CD4-positive, alpha-beta T cell treated with Interleukin-17A for 4 hours (primary cell): ENCODE data around the gene HTT.

Experiments
- DNase-seq: peaks from one replicate; pipeline ENCODE4 v3.0.0-alpha.2; 2020; ENCODE audit warnings: mixed read lengths

HTT gene

DNA sequence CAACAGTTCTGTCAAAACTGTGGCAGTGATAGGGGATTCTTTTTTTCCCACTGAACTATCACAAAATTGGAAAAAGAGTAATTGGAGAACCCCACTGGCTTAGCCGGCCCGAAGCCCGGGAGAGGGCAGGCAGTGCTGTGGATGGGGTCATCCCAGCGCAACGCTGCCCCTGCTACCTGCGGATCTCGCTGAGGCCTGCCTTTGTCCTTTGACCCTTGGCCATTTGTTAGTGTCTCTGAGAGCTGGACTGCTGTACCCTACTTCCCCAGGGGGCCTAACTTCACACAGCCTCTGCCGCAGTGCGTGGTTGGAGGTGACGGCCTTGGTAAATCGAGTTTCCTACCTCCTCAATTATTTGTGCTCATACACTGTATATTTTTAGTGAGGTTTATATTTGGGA lies 131.5 kb downstream of the HTT start:
- no peak for DNase-seq

- DNase-seq = no peak
Observed at GRCh38 chr4:3206439-3207100, 132.1 kb downstream of the HTT start.

GRCh38 chr4:3207531-3208037 lies 133.1 kb downstream of the HTT start:
- DNase-seq = no peak

GRCh38 chr4:3208826-3209225 lies 134.3 kb downstream of the HTT start:
- DNase-seq = no peak

GRCh38 chr4:3209551-3210325 lies 135.3 kb downstream of the HTT start:
- no peak for DNase-seq

- no peak for DNase-seq
Observed at GRCh38 chr4:3210467-3210866, 136.0 kb downstream of the HTT start.

DNA sequence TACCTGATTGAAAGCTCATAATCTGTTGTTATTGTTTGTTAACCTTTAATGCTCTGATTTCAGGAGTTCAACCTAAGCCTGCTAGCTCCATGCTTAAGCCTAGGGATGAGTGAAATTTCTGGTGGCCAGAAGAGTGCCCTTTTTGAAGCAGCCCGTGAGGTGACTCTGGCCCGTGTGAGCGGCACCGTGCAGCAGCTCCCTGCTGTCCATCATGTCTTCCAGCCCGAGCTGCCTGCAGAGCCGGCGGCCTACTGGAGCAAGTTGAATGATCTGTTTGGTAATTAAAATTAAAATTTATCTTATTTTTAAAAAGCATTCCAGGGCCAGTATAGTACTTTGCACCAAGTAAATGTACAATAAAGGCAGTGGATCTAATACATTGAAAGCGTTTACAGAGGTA lies 137.4 kb downstream of the HTT start:
- no peak for DNase-seq

DNA sequence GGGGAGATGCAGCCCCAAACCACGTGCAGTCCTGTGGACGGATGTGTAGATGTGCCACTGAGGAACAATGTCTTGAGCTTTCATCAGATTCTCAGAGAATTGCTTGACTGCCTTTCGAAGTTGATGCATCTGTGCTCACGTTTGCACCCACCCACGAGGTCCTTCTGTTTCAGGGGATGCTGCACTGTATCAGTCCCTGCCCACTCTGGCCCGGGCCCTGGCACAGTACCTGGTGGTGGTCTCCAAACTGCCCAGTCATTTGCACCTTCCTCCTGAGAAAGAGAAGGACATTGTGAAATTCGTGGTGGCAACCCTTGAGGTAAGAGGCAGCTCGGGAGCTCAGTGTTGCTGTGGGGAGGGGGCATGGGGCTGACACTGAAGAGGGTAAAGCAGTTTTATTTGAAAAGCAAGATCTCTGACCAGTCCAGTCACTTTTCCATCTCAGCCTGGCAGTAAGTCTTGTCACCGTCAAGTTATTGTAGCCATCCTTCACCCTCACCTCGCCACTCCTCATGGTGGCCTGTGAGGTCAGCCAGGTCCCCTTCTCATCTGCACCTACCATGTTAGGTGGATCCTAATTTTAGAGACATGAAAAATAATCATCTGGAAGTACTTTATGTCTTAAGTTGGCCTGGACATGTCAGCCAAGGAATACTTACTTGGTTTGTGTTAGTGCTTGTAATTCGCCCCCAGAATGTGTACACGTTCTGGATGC lies 138.1 kb downstream of the HTT start:
- DNase-seq = no peak

DNA sequence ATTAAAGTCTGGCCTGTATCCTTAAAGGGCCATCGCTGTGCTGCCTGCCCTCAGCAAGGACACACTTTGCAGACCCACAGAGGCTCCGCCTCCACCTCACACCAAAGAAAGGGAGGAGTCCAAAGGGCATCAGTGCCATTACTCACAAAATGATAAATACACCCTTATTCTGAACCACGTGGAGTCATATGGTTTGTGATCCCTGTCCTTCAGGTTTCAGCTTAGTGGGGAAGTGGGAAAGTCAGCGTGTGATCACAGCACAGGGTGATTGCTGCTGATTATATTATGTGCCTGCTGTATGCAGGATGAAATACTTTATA lies 138.6 kb downstream of the HTT start:
- DNase-seq = no peak

DNA sequence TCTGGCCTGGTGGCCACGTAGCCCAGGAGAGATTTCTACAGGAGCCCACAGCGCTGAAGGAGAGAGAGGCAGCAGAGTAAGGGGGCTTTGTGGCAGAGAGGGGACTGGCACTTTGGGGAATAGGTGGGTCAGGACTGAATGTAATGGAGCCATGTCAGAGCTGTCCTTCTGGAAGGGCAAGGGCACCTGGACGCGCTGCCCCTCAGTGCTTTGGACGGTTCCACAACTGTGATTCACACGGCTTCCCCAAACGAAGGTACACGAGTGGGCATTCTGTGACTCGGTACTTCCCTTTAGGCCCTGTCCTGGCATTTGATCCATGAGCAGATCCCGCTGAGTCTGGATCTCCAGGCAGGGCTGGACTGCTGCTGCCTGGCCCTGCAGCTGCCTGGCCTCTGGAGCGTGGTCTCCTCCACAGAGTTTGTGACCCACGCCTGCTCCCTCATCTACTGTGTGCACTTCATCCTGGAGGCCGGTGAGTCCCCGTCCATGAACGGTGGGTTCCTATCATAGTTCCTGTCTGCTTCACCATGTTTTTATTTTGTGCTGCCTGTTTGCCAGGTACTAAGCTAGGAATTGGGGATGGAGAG lies 139.3 kb downstream of the HTT start:
- no peak for DNase-seq

- DNase-seq = no peak
Observed at GRCh38 chr4:3215256-3215655, 140.8 kb downstream of the HTT start.

GRCh38 chr4:3215733-3216132 lies 141.3 kb downstream of the HTT start:
- no peak for DNase-seq

DNA sequence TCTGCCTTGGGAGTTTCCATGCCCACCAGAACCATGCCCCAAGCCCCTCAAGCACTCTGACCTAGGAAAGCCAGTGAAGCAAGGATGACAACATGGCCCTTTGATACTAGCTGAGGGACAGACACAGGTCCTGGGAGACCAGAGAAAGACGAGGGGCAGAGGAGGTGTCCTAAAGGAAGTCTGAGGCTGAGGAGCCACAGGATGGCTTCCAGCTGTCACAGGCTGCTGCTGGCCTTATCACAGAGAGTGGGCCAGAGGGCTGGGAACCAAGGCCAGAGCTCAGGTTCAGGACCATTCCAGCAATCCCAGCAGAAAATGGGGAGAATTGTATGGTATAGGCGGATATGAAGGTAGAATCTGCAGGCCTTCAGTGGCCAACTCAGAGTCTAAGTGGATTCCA lies 142.8 kb downstream of the HTT start:
- DNase-seq = no peak

- no peak for DNase-seq
Observed at GRCh38 chr4:3217771-3218170, 143.3 kb downstream of the HTT start.

DNA sequence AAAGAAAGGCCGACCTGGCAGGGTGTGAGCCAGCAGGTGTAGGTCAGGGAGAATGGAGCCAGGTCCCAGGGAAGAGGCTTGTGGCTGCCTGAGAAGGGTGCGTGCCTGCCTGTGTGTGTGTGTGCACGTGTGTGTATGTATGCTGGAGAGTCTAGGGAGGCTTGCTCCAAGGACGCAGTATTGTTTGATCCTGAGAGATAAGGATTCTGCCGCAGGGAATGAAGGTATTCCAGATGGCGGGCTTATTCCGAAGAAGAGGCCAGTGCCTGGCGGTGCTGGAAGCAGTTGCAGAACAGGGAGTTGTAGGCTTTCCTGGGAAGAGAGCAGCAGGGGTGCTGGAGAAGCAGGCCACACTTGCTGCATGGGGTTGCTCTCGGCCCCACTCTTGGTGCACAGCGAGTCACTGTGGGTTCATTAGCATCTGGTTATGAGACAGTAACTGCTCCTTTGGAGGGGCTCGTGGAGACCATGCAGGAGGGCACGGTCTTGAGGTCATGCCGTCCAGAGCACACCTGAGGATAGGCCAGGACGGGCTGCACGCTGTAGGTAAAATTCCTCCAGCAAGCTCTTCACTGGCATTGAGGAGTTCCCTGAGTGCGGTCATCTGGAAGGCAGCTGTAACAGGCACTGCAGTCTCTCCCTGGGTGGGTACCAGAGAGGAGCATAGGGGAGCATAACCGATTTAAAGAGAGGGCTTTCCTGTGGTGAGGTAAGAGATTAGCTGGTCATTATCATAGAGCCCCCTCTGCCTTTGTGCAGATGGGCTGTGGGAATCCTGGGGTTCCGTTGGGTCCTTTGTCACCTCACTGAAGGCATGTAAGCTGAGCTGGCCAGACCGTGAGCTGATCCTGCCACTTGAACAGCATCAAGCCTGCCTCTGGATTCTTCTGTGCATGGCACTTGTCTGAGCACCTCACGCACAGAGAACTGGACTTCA lies 144.6 kb downstream of the HTT start:
- no peak for DNase-seq

DNA sequence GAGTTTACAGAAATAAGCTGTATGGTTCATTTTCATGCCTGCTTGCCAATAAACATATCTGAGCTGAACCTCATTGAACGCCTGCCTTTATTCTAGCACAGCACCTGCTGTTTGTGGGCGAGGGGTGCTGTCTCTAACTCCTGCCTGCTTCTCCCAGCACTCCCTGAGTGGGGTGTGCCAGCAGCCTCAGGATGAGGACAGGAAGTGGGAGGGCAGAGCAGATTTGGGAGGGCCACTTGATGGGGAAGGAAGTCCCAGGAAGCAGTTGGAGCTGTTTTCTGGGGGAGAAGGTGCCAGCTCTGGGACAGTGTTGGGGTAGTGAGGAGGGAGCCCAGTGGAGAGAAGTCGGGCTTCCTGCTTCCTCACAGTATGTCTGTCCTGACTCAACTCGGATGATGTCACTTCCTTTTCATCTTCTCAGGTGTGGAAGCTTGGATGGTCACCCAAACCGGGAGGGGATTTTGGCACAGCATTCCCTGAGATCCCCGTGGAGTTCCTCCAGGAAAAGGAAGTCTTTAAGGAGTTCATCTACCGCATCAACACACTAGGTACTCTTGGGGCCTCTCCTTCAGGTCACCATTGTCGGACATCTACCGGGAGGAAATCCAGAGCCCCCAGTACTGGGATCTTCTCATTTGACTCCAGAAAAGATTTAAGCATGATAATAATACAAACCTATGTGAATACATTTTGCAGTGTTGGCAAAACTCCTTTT lies 145.4 kb downstream of the HTT start:
- no peak for DNase-seq

DNA sequence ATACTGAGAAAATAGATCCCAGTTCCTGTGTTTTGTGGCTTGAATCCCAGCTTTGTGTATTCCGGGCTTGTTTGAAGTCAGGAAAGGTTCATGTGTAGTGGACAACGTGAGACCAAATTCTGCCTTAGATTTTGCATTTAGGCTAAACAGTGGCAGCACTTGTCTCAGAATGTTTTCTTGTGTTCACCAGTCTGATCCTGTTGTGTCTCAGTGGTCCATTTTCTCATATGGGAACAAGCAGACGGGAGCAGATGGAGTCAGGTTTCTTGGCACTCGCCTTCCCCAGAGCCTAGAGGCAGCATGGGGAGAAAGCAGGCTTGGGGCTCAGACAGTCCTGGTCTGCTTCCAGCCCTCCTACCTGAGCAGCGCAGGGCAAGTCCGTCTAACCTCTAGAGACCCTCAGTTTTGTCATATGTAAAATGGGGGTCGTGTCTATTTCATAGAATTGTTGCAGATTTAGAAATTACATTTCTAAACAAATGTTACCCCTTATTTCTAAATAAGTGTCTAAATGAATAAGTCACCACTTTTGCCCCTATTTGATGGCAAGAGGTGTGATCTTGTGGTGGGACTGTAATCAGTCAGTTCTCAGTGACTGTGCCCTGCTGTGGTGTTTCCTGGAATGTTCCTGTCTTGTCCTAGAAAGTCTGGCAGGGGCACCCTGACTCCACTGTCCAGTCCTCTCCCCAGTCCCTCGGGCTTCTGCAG lies 146.1 kb downstream of the HTT start:
- DNase-seq = no peak

DNA sequence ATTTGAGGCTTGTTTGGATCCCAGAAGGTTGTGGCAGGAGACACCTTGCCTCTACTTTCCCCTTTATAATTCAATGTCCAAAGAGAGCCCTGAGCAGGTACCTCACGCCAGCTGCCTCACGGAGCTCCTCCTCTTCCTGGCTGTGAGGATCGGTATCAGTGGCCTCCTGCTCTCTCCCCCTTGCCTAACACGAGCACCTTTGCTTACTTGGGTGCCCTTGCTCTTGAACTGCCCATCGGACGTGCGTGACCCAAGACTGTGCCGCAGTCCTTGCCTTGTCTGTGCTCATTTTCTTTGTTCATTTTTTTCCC lies 146.7 kb downstream of the HTT start:
- DNase-seq = no peak

- DNase-seq = no peak
Observed at GRCh38 chr4:3221996-3222395, 147.5 kb downstream of the HTT start.

- no peak for DNase-seq
Observed at GRCh38 chr4:3223346-3223745, 148.9 kb downstream of the HTT start.
